ENCODE data around the gene INMT.

DNA sequence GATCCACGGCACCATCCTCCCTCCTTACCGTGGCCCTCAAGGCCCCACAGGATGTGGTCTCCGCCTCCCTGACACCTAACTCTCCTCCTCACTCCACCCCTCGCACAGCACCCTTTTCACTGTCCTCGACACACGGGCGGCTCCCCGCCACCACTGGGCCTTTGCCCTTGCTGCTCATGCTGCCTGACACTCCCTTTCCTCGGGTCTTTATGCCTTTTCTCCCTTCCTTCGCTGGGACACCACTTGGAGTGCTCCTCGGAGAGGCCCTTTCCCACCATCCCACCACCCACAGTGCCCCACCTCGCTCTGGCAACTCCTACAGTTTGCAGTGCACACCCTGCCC lies 7.9 kb upstream of the INMT start:
- TF ChIP-seq, protein P1, sequence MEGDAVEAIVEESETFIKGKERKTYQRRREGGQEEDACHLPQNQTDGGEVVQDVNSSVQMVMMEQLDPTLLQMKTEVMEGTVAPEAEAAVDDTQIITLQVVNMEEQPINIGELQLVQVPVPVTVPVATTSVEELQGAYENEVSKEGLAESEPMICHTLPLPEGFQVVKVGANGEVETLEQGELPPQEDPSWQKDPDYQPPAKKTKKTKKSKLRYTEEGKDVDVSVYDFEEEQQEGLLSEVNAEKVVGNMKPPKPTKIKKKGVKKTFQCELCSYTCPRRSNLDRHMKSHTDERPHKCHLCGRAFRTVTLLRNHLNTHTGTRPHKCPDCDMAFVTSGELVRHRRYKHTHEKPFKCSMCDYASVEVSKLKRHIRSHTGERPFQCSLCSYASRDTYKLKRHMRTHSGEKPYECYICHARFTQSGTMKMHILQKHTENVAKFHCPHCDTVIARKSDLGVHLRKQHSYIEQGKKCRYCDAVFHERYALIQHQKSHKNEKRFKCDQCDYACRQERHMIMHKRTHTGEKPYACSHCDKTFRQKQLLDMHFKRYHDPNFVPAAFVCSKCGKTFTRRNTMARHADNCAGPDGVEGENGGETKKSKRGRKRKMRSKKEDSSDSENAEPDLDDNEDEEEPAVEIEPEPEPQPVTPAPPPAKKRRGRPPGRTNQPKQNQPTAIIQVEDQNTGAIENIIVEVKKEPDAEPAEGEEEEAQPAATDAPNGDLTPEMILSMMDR (IDR thresholded peaks at IDR 0.05) = no peak
- no peak for TF ChIP-seq POLR2A (IDR thresholded peaks at IDR 0.05)
